ENCODE results near the gene ZFP69. TPM values are rescaled to one million over a fixed set of nuclear protein-coding genes. Genes with fewer than 3 reads are reported as not detected.

Gene ZFP69
- total and polyA plus RNA-seq, 10 of the 15 experiments (the other 5 are each of a cell fraction or from before 2014, with no cell fraction given) = 1.9 to 6.4 (median 3.7) TPM

- TF ChIP-seq REST (IDR thresholded peaks at IDR 0.05; ENCODE audit: low read depth, low read length) (no peak), RAD51 (IDR thresholded peaks at IDR 0.05) (no peak), STAT3 (IDR thresholded peaks at IDR 0.05; ENCODE audit: low read depth, low read length) (no peak), ATF3 (IDR thresholded peaks at IDR 0.05; ENCODE audit: borderline replicate concordance, extremely low read depth, low read depth, low read length) (no peak), MEF2B (IDR thresholded peaks at IDR 0.05; ENCODE audit: partially characterized antibody, poor library complexity, severe bottlenecking) (peak; percentile 48), CBX5 (IDR thresholded peaks at IDR 0.05; ENCODE audit: low read depth) (peak; percentile 81), MTA3 (IDR thresholded peaks at IDR 0.05; ENCODE audit: borderline replicate concordance, low read length) (no peak), CUX1 (IDR thresholded peaks at IDR 0.05; ENCODE audit: insufficient replicate concordance, low read depth, low read length) (no peak), RBBP5 (conservative IDR thresholded peaks at IDR 0.05) (no peak), USF2 (IDR thresholded peaks at IDR 0.05; ENCODE audit: borderline replicate concordance, low read depth, low read length) (no peak), JUND (IDR thresholded peaks at IDR 0.05; ENCODE audit: low read depth, low read length) (0 out of 2 replicates have a peak, but pooled peaks have one; percentile 27), HDGF (IDR thresholded peaks at IDR 0.05) (0 out of 2 replicates have a peak, but pooled peaks have one; percentile 40), FOXM1 (IDR thresholded peaks at IDR 0.05; ENCODE audit: low read depth, low read length) (no peak; the same call in 1 of the 2 replicates), BCL11A (IDR thresholded peaks at IDR 0.05; ENCODE audit: low read depth, low read length) (peak; percentile 85), MTA2 (IDR thresholded peaks at IDR 0.05; ENCODE audit: low read depth) (peak; percentile 73; the same call in 1 of the 2 replicates), CREB1 (IDR thresholded peaks at IDR 0.05; ENCODE audit: low read depth) (peak; percentile 65; the same call in 1 of the 2 replicates)
- TF ChIP-seq, protein P1, sequence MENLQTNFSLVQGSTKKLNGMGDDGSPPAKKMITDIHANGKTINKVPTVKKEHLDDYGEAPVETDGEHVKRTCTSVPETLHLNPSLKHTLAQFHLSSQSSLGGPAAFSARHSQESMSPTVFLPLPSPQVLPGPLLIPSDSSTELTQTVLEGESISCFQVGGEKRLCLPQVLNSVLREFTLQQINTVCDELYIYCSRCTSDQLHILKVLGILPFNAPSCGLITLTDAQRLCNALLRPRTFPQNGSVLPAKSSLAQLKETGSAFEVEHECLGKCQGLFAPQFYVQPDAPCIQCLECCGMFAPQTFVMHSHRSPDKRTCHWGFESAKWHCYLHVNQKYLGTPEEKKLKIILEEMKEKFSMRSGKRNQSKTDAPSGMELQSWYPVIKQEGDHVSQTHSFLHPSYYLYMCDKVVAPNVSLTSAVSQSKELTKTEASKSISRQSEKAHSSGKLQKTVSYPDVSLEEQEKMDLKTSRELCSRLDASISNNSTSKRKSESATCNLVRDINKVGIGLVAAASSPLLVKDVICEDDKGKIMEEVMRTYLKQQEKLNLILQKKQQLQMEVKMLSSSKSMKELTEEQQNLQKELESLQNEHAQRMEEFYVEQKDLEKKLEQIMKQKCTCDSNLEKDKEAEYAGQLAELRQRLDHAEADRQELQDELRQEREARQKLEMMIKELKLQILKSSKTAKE (IDR thresholded peaks at IDR 0.05; ENCODE audit: low read depth, poor library complexity, severe bottlenecking) = peak; percentile 78
These were observed 26.4 kb upstream of the ZFP69 start (continued) for GRCh38 chr1:40450495-40451237.

Data from GM12878 (cell line).